Measurements from ENCODE around the gene GPATCH3.
A peak's percentile ranks its signal among the peaks of the same experiment; 100 is the strongest.

The GPATCH3 gene

DNA sequence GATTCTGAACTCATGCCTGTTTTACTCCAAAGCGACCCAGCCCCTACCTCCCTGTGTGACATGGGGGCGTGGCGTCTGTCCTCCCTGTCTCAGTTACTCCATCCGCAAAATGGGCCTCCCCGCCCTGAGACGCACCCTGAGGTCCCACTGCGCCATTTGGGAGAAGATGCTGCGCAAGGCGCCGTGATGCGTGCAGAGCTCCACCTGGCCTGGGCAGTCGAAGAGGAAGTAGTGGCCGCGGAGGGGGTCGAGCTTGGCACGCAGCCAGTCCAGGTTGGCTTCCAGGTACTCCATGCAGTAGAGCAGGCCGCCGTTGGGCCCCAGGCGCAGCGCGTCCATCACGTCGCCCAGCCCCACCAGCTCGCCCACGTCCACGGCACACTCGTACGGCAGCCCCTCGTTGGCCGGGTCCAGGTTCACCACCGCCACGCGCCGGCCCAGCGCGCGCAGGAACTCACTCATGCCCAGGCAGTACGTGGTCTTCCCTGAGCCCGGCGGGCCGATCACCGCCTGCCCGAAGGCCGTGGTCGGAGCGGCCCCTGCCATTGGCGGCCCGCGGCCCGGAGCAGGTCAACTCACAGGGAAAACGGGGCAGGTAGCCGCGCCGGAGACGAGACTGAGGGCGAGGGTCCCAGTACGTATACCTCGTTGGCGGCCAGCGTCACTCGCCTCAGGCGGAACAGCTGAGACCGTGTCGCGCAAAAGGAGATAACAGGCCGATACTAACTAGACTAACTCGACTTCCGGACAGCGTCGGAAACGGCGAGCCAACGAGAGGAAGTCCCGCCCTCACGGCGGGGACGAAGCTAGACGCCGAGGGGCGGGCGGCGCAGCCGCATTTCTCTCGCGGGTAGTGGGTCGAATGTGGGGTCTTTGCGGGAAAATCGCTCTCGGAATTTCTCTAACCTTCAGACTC is 10.5 kb downstream of the GPATCH3 start, which contains the start of gene GPN2:
GPN2 (minus strand) TSS at position 733 of the 916 bp plus-strand sequence; CDS start at position 546, 187 bp downstream.
- H4K8ac ChIP-seq (ENCODE audit: low read length), result peak within 1 kb of the TSS; percentile 95
- H2BK120ac ChIP-seq (ENCODE audit: low read depth, low read length), result peak within 1 kb of the TSS; percentile 42
- H2BK15ac ChIP-seq (ENCODE audit: low read depth, poor library complexity, severe bottlenecking), result peak within 1 kb of the TSS; percentile 80
- H4K91ac ChIP-seq (ENCODE audit: low read length), result peak within 1 kb of the TSS; percentile 91
- H3K18ac ChIP-seq (ENCODE audit: low read depth in 1 of 2, low read length in 2 of 2), result peak within 1 kb of the TSS; percentile 84 to 93
- peak within 1 kb of the TSS; percentile 59 for H2BK5ac ChIP-seq (ENCODE audit: low read depth, low read length, poor library complexity, severe bottlenecking)
- peak within 1 kb of the TSS; percentile 85 to 90 for H3K4ac ChIP-seq (ENCODE audit: low read depth in 1 of 2, low read length in 2 of 2)
- peak within 1 kb of the TSS in 1 of 2 experiments; percentile 36 for H3K23ac ChIP-seq (ENCODE audit: low read length in 2 of 2)
- H3K79me1 ChIP-seq (replicated peaks; ENCODE audit: low read length, poor library complexity, severe bottlenecking), result peaks cover 25% of the 10 kb centered on the region
- peak within 1 kb of the TSS in 1 of 2 experiments; percentile 1 for H2BK12ac ChIP-seq (ENCODE audit: low read length in 2 of 2)
- H3K9ac ChIP-seq (ENCODE audit: low read length), result peak within 1 kb of the TSS; percentile 97
- peaks cover 9% of the 10 kb centered on the region for H3K4me1 ChIP-seq (ENCODE audit: control insufficient read depth, insufficient read depth, low read depth, low read length)
- 5% methylated on average over 81 of the region's 89 CpGs for WGBS
- H3K14ac ChIP-seq (ENCODE audit: low read length in 2 of 2), result peak within 1 kb of the TSS in 1 of 2 experiments; percentile 75
- H3K4me2 ChIP-seq (ENCODE audit: low read length, poor library complexity, severe bottlenecking), result peak within 1 kb of the TSS; percentile 73
- DNase-seq, result peak; percentile 84
- H2AK5ac ChIP-seq (ENCODE audit: low read length, severe bottlenecking), result peak within 1 kb of the TSS; percentile 49
- no peaks in the 10 kb centered on the region for H3K9me3 ChIP-seq (ENCODE audit: control insufficient read depth, low read length)
- H3K4me3 ChIP-seq (ENCODE audit: insufficient read depth in 1 of 2, low read depth in 1 of 2, low read length in 2 of 2), result peak within 1 kb of the TSS; percentile 88 to 100
- H3K36me3 ChIP-seq (ENCODE audit: control insufficient read depth in 1 of 2, insufficient read depth in 2 of 2, low read depth in 1 of 2, low read length in 2 of 2), result peaks cover 48 to 74% of the 10 kb centered on the region in 2 experiments
- H3K27ac ChIP-seq (ENCODE audit: low read length, poor library complexity, severe bottlenecking), result peak within 1 kb of the TSS; percentile 66
- H3K27me3 ChIP-seq (ENCODE audit: control insufficient read depth in 1 of 2, insufficient read depth in 1 of 2, low read length in 2 of 2), result no peaks in the 10 kb centered on the region
- H2AFZ ChIP-seq (ENCODE audit: low read depth, low read length), result peak within 1 kb of the TSS; percentile 73

GRCh38 chr1:26888231-26888630 is 12.0 kb downstream of the GPATCH3 start:
- Histone ChIP-seq H3K23ac (ENCODE audit: low read length in 2 of 2) (no peak overlapping the region), H2BK120ac (ENCODE audit: low read depth, low read length) (no peak overlapping the region), H3K9me3 (ENCODE audit: control insufficient read depth, low read length) (no peaks in the 10 kb centered on the region), H3K4ac (ENCODE audit: low read depth in 1 of 2, low read length in 2 of 2) (no peak overlapping the region), H2BK5ac (ENCODE audit: low read depth, low read length, poor library complexity, severe bottlenecking) (no peak overlapping the region), H4K8ac (ENCODE audit: low read length) (no peak overlapping the region), H2BK15ac (ENCODE audit: low read depth, poor library complexity, severe bottlenecking) (no peak overlapping the region), H3K4me1 (ENCODE audit: control insufficient read depth, insufficient read depth, low read depth, low read length) (peaks cover 9% of the 10 kb centered on the region), H3K79me1 (replicated peaks; ENCODE audit: low read length, poor library complexity, severe bottlenecking) (peaks cover 22% of the 10 kb centered on the region), H2AK5ac (ENCODE audit: low read length, severe bottlenecking) (no peak overlapping the region), H2AFZ (ENCODE audit: low read depth, low read length) (no peak overlapping the region), H3K4me2 (ENCODE audit: low read length, poor library complexity, severe bottlenecking) (no peak overlapping the region), H3K36me3 (ENCODE audit: control insufficient read depth in 1 of 2, insufficient read depth in 2 of 2, low read depth in 1 of 2, low read length in 2 of 2) (peaks cover 50 to 75% of the 10 kb centered on the region in 2 experiments), H3K14ac (ENCODE audit: low read length in 2 of 2) (no peak overlapping the region), H4K91ac (ENCODE audit: low read length) (no peak overlapping the region), H3K27ac (ENCODE audit: low read length, poor library complexity, severe bottlenecking) (no peak overlapping the region), H3K27me3 (ENCODE audit: control insufficient read depth in 1 of 2, insufficient read depth in 1 of 2, low read length in 2 of 2) (no peaks in the 10 kb centered on the region), H3K18ac (ENCODE audit: low read depth in 1 of 2, low read length in 2 of 2) (no peak overlapping the region), H2BK12ac (ENCODE audit: low read length in 2 of 2) (no peak overlapping the region), H3K9ac (ENCODE audit: low read length) (peak overlapping the region; percentile 97), H3K4me3 (ENCODE audit: insufficient read depth in 1 of 2, low read depth in 1 of 2, low read length in 2 of 2) (peak overlapping the region in 1 of 2 experiments; percentile 100)
- DNase-seq, result no peak
- WGBS, result 83% methylated on average over 1 of the region's 1 CpG

DNA sequence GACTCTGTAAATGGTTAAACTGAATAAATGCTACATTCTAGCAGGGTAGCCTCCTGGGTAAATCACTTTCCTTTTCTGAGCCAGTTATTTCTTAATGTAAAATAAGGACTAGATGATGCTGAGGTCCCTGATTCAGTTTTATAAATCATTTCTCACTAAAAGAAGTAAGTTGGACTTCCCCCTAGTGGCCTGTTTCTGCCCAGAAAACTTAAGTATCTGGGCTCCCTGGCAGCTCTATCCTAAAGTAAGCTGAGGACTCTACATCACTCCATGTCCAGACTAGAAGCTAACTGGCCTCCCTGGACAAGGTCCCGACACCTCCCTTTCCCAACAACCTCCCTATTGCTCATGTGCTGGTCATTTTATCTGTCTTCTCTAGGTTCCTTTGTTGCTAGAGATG is 13.1 kb downstream of the GPATCH3 start:
- Histone ChIP-seq H2AK5ac (ENCODE audit: low read length, severe bottlenecking) (no peak overlapping the region), H3K79me1 (replicated peaks; ENCODE audit: low read length, poor library complexity, severe bottlenecking) (peaks cover 24% of the 10 kb centered on the region), H3K9ac (ENCODE audit: low read length) (no peak overlapping the region), H3K36me3 (ENCODE audit: control insufficient read depth in 1 of 2, insufficient read depth in 2 of 2, low read depth in 1 of 2, low read length in 2 of 2) (peaks cover 50 to 75% of the 10 kb centered on the region in 2 experiments), H2BK15ac (ENCODE audit: low read depth, poor library complexity, severe bottlenecking) (no peak overlapping the region), H2AFZ (ENCODE audit: low read depth, low read length) (no peak overlapping the region), H3K4ac (ENCODE audit: low read depth in 1 of 2, low read length in 2 of 2) (no peak overlapping the region), H3K14ac (ENCODE audit: low read length in 2 of 2) (no peak overlapping the region), H3K4me2 (ENCODE audit: low read length, poor library complexity, severe bottlenecking) (no peak overlapping the region), H2BK5ac (ENCODE audit: low read depth, low read length, poor library complexity, severe bottlenecking) (no peak overlapping the region), H3K27me3 (ENCODE audit: control insufficient read depth in 1 of 2, insufficient read depth in 1 of 2, low read length in 2 of 2) (no peaks in the 10 kb centered on the region), H3K4me1 (ENCODE audit: control insufficient read depth, insufficient read depth, low read depth, low read length) (peaks cover 9% of the 10 kb centered on the region), H2BK12ac (ENCODE audit: low read length in 2 of 2) (no peak overlapping the region), H3K4me3 (ENCODE audit: insufficient read depth in 1 of 2, low read depth in 1 of 2, low read length in 2 of 2) (no peak overlapping the region), H3K9me3 (ENCODE audit: control insufficient read depth, low read length) (no peaks in the 10 kb centered on the region), H3K18ac (ENCODE audit: low read depth in 1 of 2, low read length in 2 of 2) (no peak overlapping the region), H4K8ac (ENCODE audit: low read length) (no peak overlapping the region), H2BK120ac (ENCODE audit: low read depth, low read length) (no peak overlapping the region), H3K27ac (ENCODE audit: low read length, poor library complexity, severe bottlenecking) (no peak overlapping the region), H4K91ac (ENCODE audit: low read length) (no peak overlapping the region), H3K23ac (ENCODE audit: low read length in 2 of 2) (no peak overlapping the region)
- 100% methylated on average over 1 of the region's 1 CpG for WGBS
- peak; percentile 67 for DNase-seq

DNA sequence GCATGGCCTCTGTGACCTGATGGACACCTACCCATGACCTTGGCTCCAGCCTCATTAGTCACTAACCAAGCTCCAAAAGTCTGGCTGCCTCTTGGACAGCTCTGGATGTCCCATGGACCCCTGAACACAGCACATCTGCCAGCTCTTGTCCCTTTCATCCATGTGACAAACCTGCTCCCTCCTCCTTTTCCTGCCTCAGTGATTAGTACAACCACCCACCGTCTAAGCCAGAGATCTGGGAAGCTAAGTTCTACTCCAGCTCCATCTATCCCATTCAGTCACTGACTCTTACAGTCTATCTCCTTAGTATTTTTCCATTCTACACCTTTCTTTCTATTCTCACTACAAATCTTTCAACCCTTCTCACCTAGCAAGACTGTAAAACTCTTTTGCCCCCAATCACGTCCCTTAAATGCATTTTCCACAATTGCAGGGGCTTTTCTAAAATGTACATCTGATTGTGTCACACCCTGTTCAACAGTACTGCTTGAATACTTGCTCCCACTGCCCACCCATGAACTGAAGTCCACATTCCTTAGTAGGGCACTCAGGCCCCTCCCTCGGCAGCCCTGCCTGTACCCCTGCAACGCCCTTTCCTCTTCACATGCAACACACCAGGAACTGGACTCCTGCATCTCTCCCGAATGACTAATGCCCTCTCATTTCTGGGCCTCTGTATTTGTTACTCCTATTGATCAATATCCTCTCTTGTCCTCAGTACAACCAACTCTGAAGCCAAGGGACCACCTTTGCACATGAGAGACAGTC is 17.4 kb downstream of the GPATCH3 start:
- no peak for DNase-seq
- no peak overlapping the region for H4K8ac ChIP-seq (ENCODE audit: low read length)
- H3K4ac ChIP-seq (ENCODE audit: low read depth in 1 of 2, low read length in 2 of 2), result no peak overlapping the region
- no peak overlapping the region for H2BK120ac ChIP-seq (ENCODE audit: low read depth, low read length)
- H3K23ac ChIP-seq (ENCODE audit: low read length in 2 of 2), result no peak overlapping the region
- no peak overlapping the region for H2AFZ ChIP-seq (ENCODE audit: low read depth, low read length)
- no peak overlapping the region for H3K18ac ChIP-seq (ENCODE audit: low read depth in 1 of 2, low read length in 2 of 2)
- H3K9me3 ChIP-seq (ENCODE audit: control insufficient read depth, low read length), result no peaks in the 10 kb centered on the region
- no peak overlapping the region for H2AK5ac ChIP-seq (ENCODE audit: low read length, severe bottlenecking)
- H3K4me3 ChIP-seq (ENCODE audit: insufficient read depth in 1 of 2, low read depth in 1 of 2, low read length in 2 of 2), result no peak overlapping the region
- WGBS, result 96% methylated on average over 5 of the region's 5 CpGs
- peaks cover 59 to 86% of the 10 kb centered on the region in 2 experiments for H3K36me3 ChIP-seq (ENCODE audit: control insufficient read depth in 1 of 2, insufficient read depth in 2 of 2, low read depth in 1 of 2, low read length in 2 of 2)
- H3K79me1 ChIP-seq (replicated peaks; ENCODE audit: low read length, poor library complexity, severe bottlenecking), result peaks cover 23% of the 10 kb centered on the region
- H3K4me2 ChIP-seq (ENCODE audit: low read length, poor library complexity, severe bottlenecking), result no peak overlapping the region
- H3K14ac ChIP-seq (ENCODE audit: low read length in 2 of 2), result no peak overlapping the region
- no peaks in the 10 kb centered on the region for H3K4me1 ChIP-seq (ENCODE audit: control insufficient read depth, insufficient read depth, low read depth, low read length)
- no peak overlapping the region for H2BK12ac ChIP-seq (ENCODE audit: low read length in 2 of 2)
- H3K27me3 ChIP-seq (ENCODE audit: control insufficient read depth in 1 of 2, insufficient read depth in 1 of 2, low read length in 2 of 2), result no peaks in the 10 kb centered on the region
- H2BK15ac ChIP-seq (ENCODE audit: low read depth, poor library complexity, severe bottlenecking), result no peak overlapping the region
- H3K27ac ChIP-seq (ENCODE audit: low read length, poor library complexity, severe bottlenecking), result no peak overlapping the region
- H2BK5ac ChIP-seq (ENCODE audit: low read depth, low read length, poor library complexity, severe bottlenecking), result no peak overlapping the region
- no peak overlapping the region for H4K91ac ChIP-seq (ENCODE audit: low read length)
- H3K9ac ChIP-seq (ENCODE audit: low read length), result no peak overlapping the region
